HFFc6 (cell line): ENCODE measurements around the gene DCAF4. TPM values are rescaled to one million over a fixed set of nuclear protein-coding genes. Genes with fewer than 3 reads are reported as not detected.
A peak's percentile ranks its signal among the peaks of the same experiment; 100 is the strongest.

Experiments used
- DNase-seq: peaks from one replicate; pipeline ENCODE4 v3.0.0-alpha.2; 2018
- H3K27ac Mint-ChIP-seq: 2 replicates; pipeline ENCODE4 v1.8.0; 2020; ENCODE audit warnings: mild to moderate bottlenecking, mixed read lengths
- H3K27me3 Mint-ChIP-seq: 2 replicates; pipeline ENCODE4 v1.8.0; 2021; ENCODE audit warnings: mild to moderate bottlenecking, moderate library complexity, mixed read lengths; ENCODE audit not compliant: insufficient read depth
- H3K36me3 Mint-ChIP-seq: 2 replicates; pipeline ENCODE4 v1.8.0; 2021; ENCODE audit warnings: low read depth, mixed read lengths
- H3K4me1 Mint-ChIP-seq: 2 replicates; pipeline ENCODE4 v1.8.0; 2020; ENCODE audit warnings: low read depth, mixed read lengths
- H3K4me3 Mint-ChIP-seq: 2 replicates; pipeline ENCODE4 v1.8.0; 2020; ENCODE audit warnings: mild to moderate bottlenecking, moderate library complexity, mixed read lengths
- H3K9me3 Mint-ChIP-seq: 2 replicates; pipeline ENCODE4 v1.8.0; 2020; ENCODE audit warnings: mild to moderate bottlenecking, mixed read lengths
- total RNA-seq, 6 experiments: library from RNA; stranded (reverse); fragmentation: NEBNext Ultra II Directional; extraction: Animal tissue kit (Norgen Biotek cat#: 25700); gene quantifications; 2 replicates in 1 of 6; 3 replicates in 5 of 6; pipeline ENCODE4 v1.2.3, GENCODE V29; 2021
- TF ChIP-seq, protein P1 (sequence below): fragments of 200-600 bp; sonication (generic); IDR thresholded peaks from 2 replicates; pipeline ENCODE4 v1.5.0; 2021; ENCODE audit warnings: antibody characterized with exemption, mild to moderate bottlenecking

Gene DCAF4
- total RNA-seq, 6 experiments from 2014 or later, result 14.4 to 20.0 (median 16.2) TPM

GRCh38 chr14:72943876-72944430 is 17.7 kb downstream of the DCAF4 start:
- Mint-ChIP-seq H3K27ac (no peak overlapping the region), H3K36me3 (peaks cover 24% of the 10 kb centered on the region), H3K27me3 (peaks cover 3% of the 10 kb centered on the region; the same call in 1 of the 2 replicates), H3K9me3 (no peaks in the 10 kb centered on the region), H3K4me3 (no peak overlapping the region), H3K4me1 (no peaks in the 10 kb centered on the region)
- DNase-seq, result no peak
- TF ChIP-seq, protein P1, sequence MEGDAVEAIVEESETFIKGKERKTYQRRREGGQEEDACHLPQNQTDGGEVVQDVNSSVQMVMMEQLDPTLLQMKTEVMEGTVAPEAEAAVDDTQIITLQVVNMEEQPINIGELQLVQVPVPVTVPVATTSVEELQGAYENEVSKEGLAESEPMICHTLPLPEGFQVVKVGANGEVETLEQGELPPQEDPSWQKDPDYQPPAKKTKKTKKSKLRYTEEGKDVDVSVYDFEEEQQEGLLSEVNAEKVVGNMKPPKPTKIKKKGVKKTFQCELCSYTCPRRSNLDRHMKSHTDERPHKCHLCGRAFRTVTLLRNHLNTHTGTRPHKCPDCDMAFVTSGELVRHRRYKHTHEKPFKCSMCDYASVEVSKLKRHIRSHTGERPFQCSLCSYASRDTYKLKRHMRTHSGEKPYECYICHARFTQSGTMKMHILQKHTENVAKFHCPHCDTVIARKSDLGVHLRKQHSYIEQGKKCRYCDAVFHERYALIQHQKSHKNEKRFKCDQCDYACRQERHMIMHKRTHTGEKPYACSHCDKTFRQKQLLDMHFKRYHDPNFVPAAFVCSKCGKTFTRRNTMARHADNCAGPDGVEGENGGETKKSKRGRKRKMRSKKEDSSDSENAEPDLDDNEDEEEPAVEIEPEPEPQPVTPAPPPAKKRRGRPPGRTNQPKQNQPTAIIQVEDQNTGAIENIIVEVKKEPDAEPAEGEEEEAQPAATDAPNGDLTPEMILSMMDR, result no peak

DNA sequence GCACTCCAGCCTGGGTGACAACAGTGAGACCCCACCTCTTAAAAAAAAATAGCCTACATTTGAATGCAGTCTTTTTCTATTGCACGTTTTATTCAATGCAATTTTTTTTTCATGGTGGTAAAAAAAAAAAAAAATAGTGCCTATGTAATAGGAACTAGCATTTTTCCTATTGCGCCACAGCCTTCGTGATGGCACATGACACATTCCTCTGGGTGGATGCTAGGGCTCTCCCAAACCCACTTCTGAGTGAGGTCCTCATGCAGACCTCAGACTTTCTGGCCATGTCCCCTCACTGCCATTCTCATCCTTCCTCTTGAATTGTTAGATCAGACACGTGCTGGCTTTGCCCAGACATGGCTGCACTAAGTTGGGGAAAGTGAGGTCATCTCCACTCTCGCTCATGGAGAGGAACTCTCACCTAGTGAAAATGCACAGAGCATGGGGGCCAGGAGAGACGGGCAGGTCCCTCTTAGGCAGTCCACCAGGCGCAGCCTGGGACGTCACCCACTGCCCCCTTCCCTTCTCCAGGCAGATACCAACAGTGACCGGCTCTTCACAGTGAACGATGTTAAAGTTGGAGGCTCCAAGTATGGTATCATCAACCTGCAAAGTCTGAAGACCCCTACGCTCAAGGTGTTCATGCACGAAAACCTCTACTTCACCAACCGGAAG is 19.2 kb downstream of the DCAF4 start:
- DNase-seq, result no peak
- no peaks in the 10 kb centered on the region for H3K4me1 Mint-ChIP-seq

DNA sequence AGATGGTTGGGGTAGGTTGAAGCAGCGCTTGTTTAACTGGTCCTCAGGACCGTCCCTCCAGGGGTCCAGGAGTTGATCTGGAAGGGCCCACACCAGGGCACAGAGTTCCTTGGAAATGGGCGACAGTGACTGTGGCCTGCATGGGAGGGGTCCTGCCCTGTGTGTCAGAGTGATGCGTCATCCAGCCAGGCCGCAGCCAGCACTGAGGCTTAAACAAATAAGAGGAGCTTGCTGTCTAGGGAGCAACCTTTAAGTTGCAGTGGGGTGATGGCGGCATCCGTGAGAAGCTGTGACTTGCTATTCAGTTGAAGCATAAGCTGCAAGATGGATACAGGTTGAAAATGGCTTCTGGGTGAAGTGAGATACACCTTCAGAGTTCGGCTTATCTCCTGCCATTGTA is 20.2 kb downstream of the DCAF4 start:
- no peaks in the 10 kb centered on the region for H3K4me1 Mint-ChIP-seq
- no peak overlapping the region for H3K27ac Mint-ChIP-seq
- TF ChIP-seq, protein P1, result no peak
- H3K9me3 Mint-ChIP-seq, result no peaks in the 10 kb centered on the region
- no peak for DNase-seq
- peaks cover 22% of the 10 kb centered on the region for H3K36me3 Mint-ChIP-seq
- no peak overlapping the region for H3K4me3 Mint-ChIP-seq
- peaks cover 3% of the 10 kb centered on the region; the same call in 1 of the 2 replicates for H3K27me3 Mint-ChIP-seq

More for the DNA sequence above, 19.2 kb downstream of the DCAF4 start:
- Mint-ChIP-seq H3K9me3 (no peaks in the 10 kb centered on the region), H3K36me3 (peaks cover 24% of the 10 kb centered on the region), H3K4me3 (no peak overlapping the region), H3K27ac (no peak overlapping the region), H3K27me3 (peaks cover 3% of the 10 kb centered on the region; the same call in 1 of the 2 replicates)
- TF ChIP-seq, protein P1, result no peak

GRCh38 chr14:72947366-72948160 is 21.3 kb downstream of the DCAF4 start:
- TF ChIP-seq, protein P1, result no peak
- DNase-seq, result no peak
- Mint-ChIP-seq H3K9me3 (no peaks in the 10 kb centered on the region), H3K27ac (no peak overlapping the region), H3K4me1 (no peaks in the 10 kb centered on the region), H3K36me3 (peaks cover 16% of the 10 kb centered on the region), H3K4me3 (no peak overlapping the region), H3K27me3 (peaks cover 3% of the 10 kb centered on the region; the same call in 1 of the 2 replicates)

GRCh38 chr14:72948481-72949138 is 22.3 kb downstream of the DCAF4 start:
- Mint-ChIP-seq H3K4me1 (no peaks in the 10 kb centered on the region), H3K27ac (no peak overlapping the region), H3K27me3 (peaks cover 3% of the 10 kb centered on the region; the same call in 1 of the 2 replicates), H3K4me3 (no peak overlapping the region), H3K36me3 (peaks cover 13% of the 10 kb centered on the region; the same call in 1 of the 2 replicates), H3K9me3 (no peaks in the 10 kb centered on the region)
- TF ChIP-seq, protein P1, result peak; percentile 98
- DNase-seq, result peak; percentile 47
